Measurements from ENCODE around the gene ARSK.
A peak's percentile ranks its signal among the peaks of the same experiment; 100 is the strongest.

ARSK gene

GRCh38 chr5:95554647-95555548 lies at the start of gene ARSK, which contains the start of gene SKIC3:
Gene ARSK (plus strand): TSS chr5:95555101. CDS start chr5:95555279, 178 bp downstream.
Gene SKIC3 (minus strand): TSS chr5:95554977. CDS start chr5:95547150, 7,827 bp downstream.
- DNase-seq, result peak; percentile 90

- DNase-seq, result no peak
These were observed 46.4 kb upstream of the ARSK start for GRCh38 chr5:95508550-95508949.

- DNase-seq, result no peak
These were observed 43.3 kb upstream of the ARSK start for GRCh38 chr5:95511606-95512005.

- no peak for DNase-seq
These were observed 36.5 kb upstream of the ARSK start for GRCh38 chr5:95518417-95518816.

- DNase-seq, result no peak
These were observed 35.8 kb upstream of the ARSK start for GRCh38 chr5:95519151-95519550.

- DNase-seq, result no peak
These were observed 35.2 kb upstream of the ARSK start for GRCh38 chr5:95519681-95520080.

GRCh38 chr5:95520206-95520605 lies 34.7 kb upstream of the ARSK start:
- no peak for DNase-seq

- DNase-seq, result no peak
These were observed 30.5 kb upstream of the ARSK start for GRCh38 chr5:95524423-95524822.

GRCh38 chr5:95526871-95527270 lies 28.0 kb upstream of the ARSK start:
- no peak for DNase-seq

GRCh38 chr5:95528565-95528964 lies 26.3 kb upstream of the ARSK start:
- DNase-seq, result no peak

GRCh38 chr5:95530416-95530815 lies 24.5 kb upstream of the ARSK start:
- DNase-seq, result no peak

GRCh38 chr5:95531491-95531890 lies 23.4 kb upstream of the ARSK start:
- DNase-seq, result no peak

- DNase-seq, result no peak
These were observed 22.5 kb upstream of the ARSK start for GRCh38 chr5:95532415-95532814.

- no peak for DNase-seq
These were observed 21.8 kb upstream of the ARSK start for GRCh38 chr5:95533106-95533505.

- no peak for DNase-seq
These were observed 21.1 kb upstream of the ARSK start for GRCh38 chr5:95533761-95534160.

GRCh38 chr5:95537501-95537900 lies 17.4 kb upstream of the ARSK start:
- no peak for DNase-seq

GRCh38 chr5:95543017-95543705 lies 11.7 kb upstream of the ARSK start:
- no peak for DNase-seq

GRCh38 chr5:95549030-95549429 lies 5.9 kb upstream of the ARSK start:
- DNase-seq, result no peak

- DNase-seq, result no peak
These were observed 612 bp upstream of the ARSK start for GRCh38 chr5:95554331-95554646.

GRCh38 chr5:95555553-95555952 lies 652 bp downstream of the ARSK start:
- no peak for DNase-seq

- no peak for DNase-seq
These were observed 2.9 kb downstream of the ARSK start for GRCh38 chr5:95557841-95558240.

- DNase-seq, result no peak
These were observed 7.4 kb downstream of the ARSK start for GRCh38 chr5:95562282-95562681.

GRCh38 chr5:95563367-95563766 lies 8.5 kb downstream of the ARSK start:
- DNase-seq, result no peak

- DNase-seq, result no peak
These were observed 9.5 kb downstream of the ARSK start for GRCh38 chr5:95564450-95564849.

Data from stimulated activated CD4-positive, alpha-beta T cell treated with anti-CD3 and anti-CD28 coated beads, Interleukin-15, amount 100 ng/mL, for 24 hours (primary cell).